Keratinocyte (primary cell): ENCODE data around the gene HLTF. TPM values are rescaled to one million over a fixed set of nuclear protein-coding genes. Genes with fewer than 3 reads are reported as not detected.

Experiments used
- DNase-seq: peaks from one replicate; pipeline ENCODE4 v3.0.0-alpha.2; 2011; ENCODE audit warnings: low read depth, missing footprints, low spot score
- FAIRE-seq: peaks from 2 replicates; lab custom pipeline; 2011; peaks lifted over from hg19 to GRCh38; lab: Jason Lieb, UNC
- H2AFZ ChIP-seq: 2 replicates; pipeline ENCODE4 v1.6.0; 2012; ENCODE audit warnings: low read length, control low read depth, inconsistent platforms; ENCODE audit not compliant: control insufficient read depth
- H3K27ac ChIP-seq: 2 replicates; pipeline ENCODE4 v1.5.1; 2011; ENCODE audit warnings: low read length; ENCODE audit not compliant: control insufficient read depth, insufficient read depth
- H3K27me3 ChIP-seq: 3 replicates; pipeline ENCODE4 v1.6.0; 2011; ENCODE audit warnings: low read length; ENCODE audit not compliant: control insufficient read depth, insufficient read depth; ENCODE audit errors: extremely low read depth
- H3K36me3 ChIP-seq, 2 experiments: 2 replicates in 1 of 2; 3 replicates in 1 of 2; pipeline ENCODE4 v1.5.1; 2011; ENCODE audit warnings: low read length in 2 of 2, mild to moderate bottlenecking in 1 of 2; ENCODE audit not compliant: control insufficient read depth in 2 of 2, insufficient read depth in 2 of 2; ENCODE audit errors: extremely low read depth in 1 of 2
- H3K4me1 ChIP-seq: 3 replicates; pipeline ENCODE4 v1.5.1; 2011; ENCODE audit warnings: low read length; ENCODE audit not compliant: control insufficient read depth, insufficient read depth; ENCODE audit errors: extremely low read depth
- H3K4me2 ChIP-seq: 3 replicates; pipeline ENCODE4 v1.6.0; 2011; ENCODE audit warnings: low read depth, low read length; ENCODE audit not compliant: control insufficient read depth, insufficient read depth; ENCODE audit errors: extremely low read depth
- H3K4me3 ChIP-seq, 3 experiments: fragments of 200-600 bp in 1 of 3; sonication (generic) in 1 of 3; 2 replicates in 2 of 3; 3 replicates in 1 of 3; pipeline ENCODE4 v1.5.1; 2011 to 2016; ENCODE audit warnings: low read length in 3 of 3, mild to moderate bottlenecking in 3 of 3, control low read depth in 2 of 3, inconsistent platforms in 1 of 3, low read depth in 1 of 3, mixed read lengths in 1 of 3, mixed run types in 1 of 3, moderate library complexity in 1 of 3; ENCODE audit not compliant: control insufficient read depth in 2 of 3, insufficient read depth in 2 of 3; ENCODE audit errors: extremely low read depth in 1 of 3
- H3K79me2 ChIP-seq: 2 replicates; pipeline ENCODE4 v1.6.0; 2012; ENCODE audit warnings: low read length; ENCODE audit not compliant: control insufficient read depth, insufficient read depth
- H3K9ac ChIP-seq: 3 replicates; pipeline ENCODE4 v1.6.0; 2011; ENCODE audit warnings: low read length; ENCODE audit not compliant: control insufficient read depth, insufficient read depth; ENCODE audit errors: extremely low read depth
- H3K9me1 ChIP-seq: 3 replicates; pipeline ENCODE4 v1.6.0; 2011; ENCODE audit warnings: low read length; ENCODE audit not compliant: control insufficient read depth, insufficient read depth; ENCODE audit errors: extremely low read depth
- H3K9me3 ChIP-seq: 2 replicates; pipeline ENCODE4 v1.5.1; 2012; ENCODE audit warnings: low read depth, low read length; ENCODE audit not compliant: control insufficient read depth
- H4K20me1 ChIP-seq: 3 replicates; pipeline ENCODE4 v1.6.0; 2011; ENCODE audit warnings: low read length; ENCODE audit not compliant: control insufficient read depth, insufficient read depth; ENCODE audit errors: extremely low read depth
- CTCF ChIP-seq, 3 experiments: IDR thresholded peaks in 1 of 3; conservative IDR thresholded peaks in 1 of 3; optimal IDR thresholded peaks in 1 of 3; 2 replicates in 2 of 3; 3 replicates in 1 of 3; pipeline versions ENCODE3 to v1.5.1; 2011; ENCODE audit warnings: low read length in 3 of 3, mild to moderate bottlenecking in 3 of 3, moderate library complexity in 2 of 3, control low read depth in 1 of 3, inconsistent platforms in 1 of 3; ENCODE audit not compliant: insufficient read depth in 2 of 3; ENCODE audit errors: extremely low read depth in 1 of 3
- EZH2 ChIP-seq: IDR thresholded peaks from one replicate; pipeline ENCODE4 v1.6.1; 2012; ENCODE audit warnings: inconsistent platforms, mild to moderate bottlenecking, low read length, moderate library complexity
- dilution Hi-C: fragments of 300-500 bp; cut with MboI; formaldehyde crosslinking; loops from one replicate; pipeline ENCODE4 v1.7.0; 2020; ENCODE audit warnings: low sequenced_read_pairs; ENCODE audit not compliant: extremely low pct_ligation_motif_present
- polyA plus RNA-seq, 5 experiments: library from polyadenylated mRNA; depleted of rRNA in 3 of 5; stranded (reverse) in 3 of 5; stranded (forward) in 1 of 5; unstranded in 1 of 5; fragments of >200 nt; gene quantifications; 1 replicate in 1 of 5; 2 replicates in 3 of 5; 3 replicates in 1 of 5; pipeline versions ENCODE4 v1.2.1 to v1.2.3, GENCODE V29; 2011 to 2012; ENCODE audit warnings: missing spikeins in 2 of 5, low read depth in 1 of 5, low replicate concordance in 1 of 5

HLTF gene
- polyA plus RNA-seq, 1 donor (not counting 4 experiments of a cell fraction or from before 2014, with no cell fraction given), result 9.1 TPM

GRCh38 chr3:149114458-149114857, 28.1 kb upstream of the HLTF start:
- DNase-seq, result no peak
- no peak for TF ChIP-seq EZH2

GRCh38 chr3:149104484-149104883, 18.2 kb upstream of the HLTF start:
- Histone ChIP-seq H3K4me2 (no peak overlapping the region), H3K79me2 (no peaks in the 10 kb centered on the region), H3K27me3 (no peaks in the 10 kb centered on the region), H3K4me1 (no peaks in the 10 kb centered on the region), H2AFZ (no peak overlapping the region), H3K9me1 (no peaks in the 10 kb centered on the region), H3K9ac (no peak overlapping the region), H3K27ac (no peak overlapping the region), H3K9me3 (no peaks in the 10 kb centered on the region), H3K36me3 (no peaks in the 10 kb centered on the region), H3K4me3 (no peak overlapping the region), H4K20me1 (no peaks in the 10 kb centered on the region)
- FAIRE-seq, result no peak
- dilution Hi-C loops, result no loop called here
- TF ChIP-seq CTCF (optimal IDR thresholded peaks at IDR 0.05 in 1 of 3, IDR thresholded peaks at IDR 0.05 in 1 of 3, conservative IDR thresholded peaks at IDR 0.05 in 1 of 3; ENCODE audit: extremely low read depth in 1 of 3, insufficient read depth in 2 of 3, low read length in 3 of 3) (no peak), EZH2 (no peak)
- no peak for DNase-seq

More at GRCh38 chr3:149114458-149114857, 28.1 kb upstream of the HLTF start:
- H3K4me3 ChIP-seq, result no peak overlapping the region
- no peaks in the 10 kb centered on the region for H4K20me1 ChIP-seq
- dilution Hi-C loops, result no loop called here
- no peaks in the 10 kb centered on the region for H3K36me3 ChIP-seq
- H3K27me3 ChIP-seq, result no peaks in the 10 kb centered on the region
- no peak overlapping the region for H3K4me2 ChIP-seq
- no peaks in the 10 kb centered on the region for H3K9me1 ChIP-seq
- no peaks in the 10 kb centered on the region for H3K79me2 ChIP-seq
- H3K9ac ChIP-seq, result no peak overlapping the region
- H3K27ac ChIP-seq, result no peak overlapping the region
- FAIRE-seq, result no peak
- no peak overlapping the region for H2AFZ ChIP-seq
- no peaks in the 10 kb centered on the region for H3K9me3 ChIP-seq
- no peaks in the 10 kb centered on the region for H3K4me1 ChIP-seq

GRCh38 chr3:149101641-149102040, 15.3 kb upstream of the HLTF start:
- DNase-seq (no peak), FAIRE-seq (no peak)
- dilution Hi-C loops, result no loop called here
- H2AFZ ChIP-seq, result no peak overlapping the region
- H3K4me3 ChIP-seq, result no peak overlapping the region
- no peak overlapping the region for H3K27ac ChIP-seq
- H3K9me3 ChIP-seq, result no peaks in the 10 kb centered on the region
- H3K9me1 ChIP-seq, result no peaks in the 10 kb centered on the region
- no peaks in the 10 kb centered on the region for H3K4me1 ChIP-seq
- no peak overlapping the region for H3K9ac ChIP-seq
- H3K4me2 ChIP-seq, result no peak overlapping the region
- TF ChIP-seq EZH2, result no peak
- no peak for TF ChIP-seq CTCF (optimal IDR thresholded peaks at IDR 0.05 in 1 of 3, IDR thresholded peaks at IDR 0.05 in 1 of 3, conservative IDR thresholded peaks at IDR 0.05 in 1 of 3; ENCODE audit: extremely low read depth in 1 of 3, insufficient read depth in 2 of 3, low read length in 3 of 3)
- H4K20me1 ChIP-seq, result no peaks in the 10 kb centered on the region
- H3K36me3 ChIP-seq, result no peaks in the 10 kb centered on the region
- H3K27me3 ChIP-seq, result no peaks in the 10 kb centered on the region
- H3K79me2 ChIP-seq, result no peaks in the 10 kb centered on the region
